ENCODE measurements around the gene DIP2B.

GRCh38 chr12:50790081-50790480 lies 285.3 kb downstream of the DIP2B start:
- no peak for TF ChIP-seq CTCF (IDR thresholded peaks at IDR 0.05)
- no peak for TF ChIP-seq EP300 (IDR thresholded peaks at IDR 0.05)
- TF ChIP-seq POLR2A (IDR thresholded peaks at IDR 0.05), result no peak
- no peak for TF ChIP-seq POLR2AphosphoS5 (IDR thresholded peaks at IDR 0.05)

All from suprapubic skin (tissue), 4 donors.